ENCODE measurements around the gene STUB1. TPM values are rescaled to one million over a fixed set of nuclear protein-coding genes. Genes with fewer than 3 reads are reported as not detected.
"Not testable (repeated sequence)": the region's sequence is repeated elsewhere in the genome, so short reads cannot be mapped to it uniquely, and the experiment has no call there.

Gene STUB1
- total RNA-seq, 1 donor from 2014 or later: 78.3 TPM

GRCh38 chr16:687499-687898 is 7.3 kb downstream of the STUB1 start:
- Mint-ChIP-seq H3K27ac (ENCODE audit: unreplicated experiment) (no peak overlapping the region), H3K4me1 (ENCODE audit: low read depth, unreplicated experiment) (peaks cover 3% of the 10 kb centered on the region), H3K4me3 (ENCODE audit: unreplicated experiment) (no peak overlapping the region), H3K36me3 (ENCODE audit: unreplicated experiment) (no peaks in the 10 kb centered on the region), H3K9me3 (ENCODE audit: unreplicated experiment) (peaks cover 12% of the 10 kb centered on the region), H3K27me3 (ENCODE audit: unreplicated experiment) (peaks cover 16% of the 10 kb centered on the region)
- DNase-seq: no peak
- TF ChIP-seq CTCF (IDR thresholded peaks at IDR 0.05; ENCODE audit: partially characterized antibody, unreplicated experiment): no peak

- Mint-ChIP-seq H3K36me3 (ENCODE audit: unreplicated experiment) (no peaks in the 10 kb centered on the region), H3K4me1 (ENCODE audit: low read depth, unreplicated experiment) (peaks cover 5% of the 10 kb centered on the region), H3K4me3 (ENCODE audit: unreplicated experiment) (peak overlapping the region; percentile 91), H3K27me3 (ENCODE audit: unreplicated experiment) (peaks cover 18% of the 10 kb centered on the region), H3K27ac (ENCODE audit: unreplicated experiment) (no peak overlapping the region), H3K9me3 (ENCODE audit: unreplicated experiment) (peaks cover 14% of the 10 kb centered on the region)
- no peak for DNase-seq
- no peak for TF ChIP-seq CTCF (IDR thresholded peaks at IDR 0.05; ENCODE audit: partially characterized antibody, unreplicated experiment)
These were observed 9.1 kb downstream of the STUB1 start for GRCh38 chr16:689175-689897.

GRCh38 chr16:691242-691641 is 11.0 kb downstream of the STUB1 start:
- Mint-ChIP-seq H3K27me3 (ENCODE audit: unreplicated experiment) (peaks cover 25% of the 10 kb centered on the region), H3K4me3 (ENCODE audit: unreplicated experiment) (peak overlapping the region; percentile 64), H3K9me3 (ENCODE audit: unreplicated experiment) (peaks cover 17% of the 10 kb centered on the region)
- H3K36me3 Mint-ChIP-seq (ENCODE audit: unreplicated experiment); H3K4me1 Mint-ChIP-seq (ENCODE audit: low read depth, unreplicated experiment); DNase-seq; H3K27ac Mint-ChIP-seq (ENCODE audit: unreplicated experiment): not testable (repeated sequence)

GRCh38 chr16:692356-693108 is 12.3 kb downstream of the STUB1 start:
- DNase-seq: no peak
- Mint-ChIP-seq H3K27ac (ENCODE audit: unreplicated experiment) (peak overlapping the region; percentile 77), H3K9me3 (ENCODE audit: unreplicated experiment) (peaks cover 18% of the 10 kb centered on the region), H3K36me3 (ENCODE audit: unreplicated experiment) (no peaks in the 10 kb centered on the region), H3K27me3 (ENCODE audit: unreplicated experiment) (peaks cover 30% of the 10 kb centered on the region), H3K4me3 (ENCODE audit: unreplicated experiment) (peak overlapping the region; percentile 64), H3K4me1 (ENCODE audit: low read depth, unreplicated experiment) (peaks cover 10% of the 10 kb centered on the region)
- no peak for TF ChIP-seq CTCF (IDR thresholded peaks at IDR 0.05; ENCODE audit: partially characterized antibody, unreplicated experiment)

GRCh38 chr16:693364-693763 is 13.2 kb downstream of the STUB1 start:
- H3K9me3 Mint-ChIP-seq (ENCODE audit: unreplicated experiment): peaks cover 18% of the 10 kb centered on the region
- no peaks in the 10 kb centered on the region for H3K36me3 Mint-ChIP-seq (ENCODE audit: unreplicated experiment)
- no peak overlapping the region for H3K27ac Mint-ChIP-seq (ENCODE audit: unreplicated experiment)
- no peak for TF ChIP-seq CTCF (IDR thresholded peaks at IDR 0.05; ENCODE audit: partially characterized antibody, unreplicated experiment)
- DNase-seq: no peak
- peaks cover 10% of the 10 kb centered on the region for H3K4me1 Mint-ChIP-seq (ENCODE audit: low read depth, unreplicated experiment)
- H3K4me3 Mint-ChIP-seq (ENCODE audit: unreplicated experiment): no peak overlapping the region
- peaks cover 31% of the 10 kb centered on the region for H3K27me3 Mint-ChIP-seq (ENCODE audit: unreplicated experiment)

All from glutamatergic neuron (in vitro differentiated cells).